Sigmoid colon (tissue), 7 donors: ENCODE measurements around the gene MYO18A. TPM values are rescaled to one million over a fixed set of nuclear protein-coding genes. Genes with fewer than 3 reads are reported as not detected.
A peak's percentile ranks its signal among the peaks of the same experiment; 100 is the strongest.

Experiments used
- DNase-seq: peaks from one replicate; pipeline ENCODE4 v3.0.0-alpha.2; 2019
- H3K27ac ChIP-seq, 4 donors: fragments of 200-600 bp; sonication (generic); one replicate each; pipeline ENCODE4 v1.5.1; 2016 to 2019; ENCODE audit warnings: mild to moderate bottlenecking in 1 of 4
- H3K27me3 ChIP-seq, 3 donors: fragments of 200-600 bp; sonication (generic); one replicate each; pipeline ENCODE4 v1.5.1; 2019; ENCODE audit warnings: mild to moderate bottlenecking in 1 of 3
- H3K36me3 ChIP-seq, 4 donors: fragments of 200-600 bp; sonication (generic); one replicate each; pipeline ENCODE4 v1.5.1; 2016 to 2019
- H3K4me1 ChIP-seq, 4 donors: fragments of 200-600 bp; sonication (generic); one replicate each; pipeline ENCODE4 v1.5.1; 2017 to 2019
- H3K4me3 ChIP-seq, 4 donors: fragments of 200-600 bp; sonication (generic); one replicate each; pipeline ENCODE4 v1.5.1; 2017 to 2019; ENCODE audit warnings: mild to moderate bottlenecking in 2 of 4, moderate library complexity in 1 of 4
- H3K9me3 ChIP-seq, 4 donors: fragments of 200-600 bp in 3 of 4; sonication (generic) in 3 of 4; one replicate each; pipeline versions ENCODE4 v1.5.1 to v1.6.1; 2013 to 2019
- CTCF ChIP-seq, 4 experiments: fragments of 450-650 bp in 3 of 4; fragments of 200-600 bp in 1 of 4; IDR thresholded peaks; one replicate each; pipeline ENCODE4 v1.5.1; 2016 to 2019; ENCODE audit warnings: antibody characterized with exemption in 4 of 4, mild to moderate bottlenecking in 3 of 4, moderate library complexity in 2 of 4
- EP300 ChIP-seq, 4 donors: sonication (generic); formaldehyde crosslinking; IDR thresholded peaks; one replicate each; pipeline ENCODE4 v1.6.1; 2017; ENCODE audit warnings: antibody characterized with exemption in 4 of 4
- POLR2A ChIP-seq, 2 donors: fragments of 450-650 bp; IDR thresholded peaks; one replicate each; pipeline ENCODE4 v1.6.1; 2016; ENCODE audit warnings: antibody characterized with exemption in 2 of 2, mild to moderate bottlenecking in 2 of 2, moderate library complexity in 2 of 2
- POLR2AphosphoS5 ChIP-seq, 4 donors: sonication (generic); formaldehyde crosslinking; IDR thresholded peaks; one replicate each; pipeline ENCODE4 v1.6.1; 2017; ENCODE audit warnings: antibody characterized with exemption in 4 of 4
- WGBS, 2 donors: extraction: QIAGEN DNeasy Blood & Tissue Kit; methylation state at CpG; one replicate each; pipeline ENCODE4 v1.1.7; 2013; 5-methylcytosine and 5-hydroxymethylcytosine counted together
- intact Hi-C: fragments of 100-400 bp; cut with DNase I; formaldehyde crosslinking; loops from one replicate; pipeline ENCODE4 v1.15.1; 2023
- polyA plus RNA-seq, 3 donors: library from polyadenylated mRNA; stranded (reverse); fragments of 200-250 nt; gene quantifications; one replicate each; pipeline ENCODE4 v1.2.3, GENCODE V29; 2013
- total RNA-seq, 4 donors: library from RNA; depleted of rRNA; stranded (reverse); fragments of >200 nt; gene quantifications; one replicate each; pipeline ENCODE4 v1.1.0, GENCODE V29; 2016
- donor health status: healthy with polysubstance abuse.
- donor health status: Bipolar disorder and iron deficiency.
- donor health status: healthy.

The MYO18A gene
- total and polyA plus RNA-seq, 7 donors: 24.0 to 92.6 (median 48.4) TPM

- no peaks in the 10 kb centered on the region for H3K4me1 ChIP-seq
- no peak for TF ChIP-seq POLR2A (IDR thresholded peaks at IDR 0.05)
- TF ChIP-seq POLR2AphosphoS5 (IDR thresholded peaks at IDR 0.05): no peak
- no peak for TF ChIP-seq CTCF (IDR thresholded peaks at IDR 0.05)
- TF ChIP-seq EP300 (IDR thresholded peaks at IDR 0.05): no peak
- no peaks in the 10 kb centered on the region for H3K27me3 ChIP-seq
- no peak overlapping the region for H3K4me3 ChIP-seq
- no peaks in the 10 kb centered on the region for H3K36me3 ChIP-seq
- H3K27ac ChIP-seq: no peak overlapping the region
- 69 to 71% methylated on average over 7 of the region's 7 CpGs for WGBS, 2 donors
- H3K9me3 ChIP-seq: no peaks in the 10 kb centered on the region
- DNase-seq: no peak
- intact Hi-C loops: no loop called here
These were observed 134.3 kb downstream of the MYO18A start for GRCh38 chr17:29045734-29046472.

GRCh38 chr17:29045026-29045425, 135.2 kb downstream of the MYO18A start:
- H3K36me3 ChIP-seq: no peaks in the 10 kb centered on the region

GRCh38 chr17:29043539-29044145, 136.6 kb downstream of the MYO18A start:
- 83 to 92% methylated on average over 3 of the region's 3 CpGs for WGBS, 2 donors
- Histone ChIP-seq H3K9me3 (no peaks in the 10 kb centered on the region), H3K27ac (no peak overlapping the region), H3K27me3 (no peaks in the 10 kb centered on the region), H3K4me3 (no peak overlapping the region), H3K4me1 (no peaks in the 10 kb centered on the region), H3K36me3 (no peaks in the 10 kb centered on the region)
- intact Hi-C loops: no loop called here
- DNase-seq: no peak
- TF ChIP-seq POLR2A (IDR thresholded peaks at IDR 0.05) (no peak), CTCF (IDR thresholded peaks at IDR 0.05) (no peak), POLR2AphosphoS5 (IDR thresholded peaks at IDR 0.05) (no peak), EP300 (IDR thresholded peaks at IDR 0.05) (no peak)

More at GRCh38 chr17:29045026-29045425, 135.2 kb downstream of the MYO18A start:
- Histone ChIP-seq H3K27me3 (no peaks in the 10 kb centered on the region), H3K4me3 (no peak overlapping the region), H3K4me1 (no peaks in the 10 kb centered on the region), H3K9me3 (no peaks in the 10 kb centered on the region), H3K27ac (no peak overlapping the region)
- DNase-seq: no peak
- TF ChIP-seq POLR2A (IDR thresholded peaks at IDR 0.05) (no peak), CTCF (IDR thresholded peaks at IDR 0.05) (no peak), EP300 (IDR thresholded peaks at IDR 0.05) (no peak), POLR2AphosphoS5 (IDR thresholded peaks at IDR 0.05) (no peak)
- WGBS, 2 donors: 91 to 92% methylated on average over 4 of the region's 4 CpGs
- intact Hi-C loops: no loop called here

GRCh38 chr17:29042679-29043538, 137.3 kb downstream of the MYO18A start, which contains the start of gene PIPOX:
TSS of gene PIPOX (plus strand) at chr17:29043141. CDS start at chr17:29043226, 85 bp downstream.
- intact Hi-C loops: no loop called here
- TF ChIP-seq CTCF (IDR thresholded peaks at IDR 0.05) (no peak), POLR2AphosphoS5 (IDR thresholded peaks at IDR 0.05) (no peak), EP300 (IDR thresholded peaks at IDR 0.05) (no peak), POLR2A (IDR thresholded peaks at IDR 0.05) (no peak)
- Histone ChIP-seq H3K36me3 (no peaks in the 10 kb centered on the region), H3K27me3 (no peaks in the 10 kb centered on the region), H3K27ac (peak within 1 kb of the TSS in 2 of 4 donors; percentile 7 to 41), H3K4me1 (no peaks in the 10 kb centered on the region), H3K9me3 (no peaks in the 10 kb centered on the region), H3K4me3 (no peak within 1 kb of the TSS)
- DNase-seq: no peak
- 44 to 50% methylated on average over 13 of the region's 13 CpGs for WGBS, 2 donors
